ENCODE measurements around the gene DGKA.

- TF ChIP-seq CTCF (IDR thresholded peaks at IDR 0.05 in 4 of 5, conservative IDR thresholded peaks at IDR 0.05 in 1 of 5): peak; percentile 74 to 95 (median 88)
- no peak for TF ChIP-seq POLR2A (IDR thresholded peaks at IDR 0.05)
Measured at GRCh38 chr12:55940065-55940732, 9.2 kb downstream of the DGKA start.
